CD4-positive, alpha-beta T cell treated with Interleukin-6 at 100 ng/mL for 8 hours (primary cell): ENCODE results near the gene NXN.
"Not testable (repeated sequence)": the region's sequence is repeated elsewhere in the genome, so short reads cannot be mapped to it uniquely, and the experiment has no call there.

Experiments
- DNase-seq: peaks from one replicate; pipeline ENCODE4 v3.0.0-alpha.2; 2020; ENCODE audit warnings: mixed read lengths, low spot score

The NXN gene

GRCh38 chr17:953767-954166 is 25.8 kb downstream of the NXN start:
- DNase-seq = no peak

- DNase-seq = not testable (repeated sequence)
These were observed 27.0 kb downstream of the NXN start for GRCh38 chr17:952592-952991.

GRCh38 chr17:951325-952132 is 28.0 kb downstream of the NXN start:
- no peak for DNase-seq

- no peak for DNase-seq
These were observed 29.8 kb downstream of the NXN start for GRCh38 chr17:949623-950303.

- DNase-seq = no peak
These were observed 31.2 kb downstream of the NXN start for GRCh38 chr17:948284-948852.

- DNase-seq = no peak
These were observed 32.9 kb downstream of the NXN start for GRCh38 chr17:946510-947236.

- no peak for DNase-seq
These were observed 33.9 kb downstream of the NXN start for GRCh38 chr17:945672-946071.

GRCh38 chr17:944266-944826 is 35.2 kb downstream of the NXN start:
- DNase-seq = no peak

- DNase-seq = no peak
These were observed 44.1 kb downstream of the NXN start for GRCh38 chr17:935485-935884.

- DNase-seq = no peak
These were observed 46.1 kb downstream of the NXN start for GRCh38 chr17:933312-934073.

GRCh38 chr17:930258-930657 is 49.3 kb downstream of the NXN start:
- no peak for DNase-seq

- DNase-seq = no peak
These were observed 50.0 kb downstream of the NXN start for GRCh38 chr17:929586-929985.

- DNase-seq = no peak
These were observed 51.7 kb downstream of the NXN start for GRCh38 chr17:927611-928461.

- no peak for DNase-seq
These were observed 53.8 kb downstream of the NXN start for GRCh38 chr17:925817-926216.

GRCh38 chr17:924711-925475 is 54.7 kb downstream of the NXN start:
- no peak for DNase-seq

- DNase-seq = not testable (repeated sequence)
These were observed 55.3 kb downstream of the NXN start for GRCh38 chr17:924306-924705.

GRCh38 chr17:923633-924032 is 55.9 kb downstream of the NXN start:
- DNase-seq = no peak

- DNase-seq = no peak
These were observed 58.4 kb downstream of the NXN start for GRCh38 chr17:921161-921560.

- DNase-seq = no peak
These were observed 59.4 kb downstream of the NXN start for GRCh38 chr17:920190-920589.
